RWPE2 (cell line): Measurements from ENCODE around the gene LEAP2.
A peak's percentile ranks its signal among the peaks of the same experiment; 100 is the strongest.

Experiments used
- ATAC-seq: fragments of 200-7000 bp; cut with Tn5 transposase; 3 replicates; pipeline ENCODE4 v1.9.1; 2021; ENCODE audit warnings: low read depth
- DNase-seq: peaks from one replicate; pipeline ENCODE4 v3.0.0-alpha.2; 2020; ENCODE audit warnings: low spot score
- H3K27ac ChIP-seq: fragments of 450-650 bp; 2 replicates; pipeline ENCODE4 v1.5.1; 2017; ENCODE audit warnings: mild to moderate bottlenecking; ENCODE audit not compliant: poor library complexity, severe bottlenecking
- H3K27me3 ChIP-seq: fragments of 250-450 bp; sonication (Bioruptor Pico); 2 replicates; pipeline ENCODE4 v1.5.1; 2021; ENCODE audit warnings: mild to moderate bottlenecking, moderate library complexity; ENCODE audit not compliant: insufficient read depth, poor library complexity, severe bottlenecking
- H3K36me3 ChIP-seq: fragments of 250-450 bp; sonication (Bioruptor Pico); 2 replicates; pipeline ENCODE4 v1.5.1; 2020; ENCODE audit warnings: low read depth, mild to moderate bottlenecking, moderate library complexity
- H3K4me1 ChIP-seq: fragments of 250-450 bp; sonication (Bioruptor Pico); 2 replicates; pipeline ENCODE4 v1.5.1; 2021; ENCODE audit warnings: mild to moderate bottlenecking, moderate library complexity; ENCODE audit not compliant: insufficient read depth, poor library complexity, severe bottlenecking
- H3K4me3 ChIP-seq: fragments of 250-450 bp; sonication (Bioruptor Pico); 2 replicates; pipeline ENCODE4 v1.5.1; 2021; ENCODE audit warnings: mild to moderate bottlenecking, moderate library complexity; ENCODE audit not compliant: severe bottlenecking
- H3K9me3 ChIP-seq: fragments of 250-450 bp; sonication (Bioruptor Pico); 2 replicates; pipeline ENCODE4 v1.5.1; 2021; ENCODE audit warnings: mild to moderate bottlenecking, moderate library complexity; ENCODE audit not compliant: severe bottlenecking
- TF ChIP-seq, protein P1 (sequence below): fragments of 450-650 bp; IDR thresholded peaks from one replicate; pipeline ENCODE4 v1.5.1; 2017; ENCODE audit warnings: mild to moderate bottlenecking, moderate library complexity; ENCODE audit not compliant: poor library complexity, severe bottlenecking

The LEAP2 gene

GRCh38 chr5:132905938-132906337, 32.5 kb downstream of the LEAP2 start:
- peak; percentile 51; the same call in 2 of the 3 replicates for ATAC-seq
- Histone ChIP-seq H3K36me3 (peaks cover 71% of the 10 kb centered on the region), H3K27ac (no peak overlapping the region), H3K27me3 (no peaks in the 10 kb centered on the region), H3K4me1 (no peaks in the 10 kb centered on the region), H3K9me3 (no peaks in the 10 kb centered on the region), H3K4me3 (no peak overlapping the region)
- TF ChIP-seq, protein P1, sequence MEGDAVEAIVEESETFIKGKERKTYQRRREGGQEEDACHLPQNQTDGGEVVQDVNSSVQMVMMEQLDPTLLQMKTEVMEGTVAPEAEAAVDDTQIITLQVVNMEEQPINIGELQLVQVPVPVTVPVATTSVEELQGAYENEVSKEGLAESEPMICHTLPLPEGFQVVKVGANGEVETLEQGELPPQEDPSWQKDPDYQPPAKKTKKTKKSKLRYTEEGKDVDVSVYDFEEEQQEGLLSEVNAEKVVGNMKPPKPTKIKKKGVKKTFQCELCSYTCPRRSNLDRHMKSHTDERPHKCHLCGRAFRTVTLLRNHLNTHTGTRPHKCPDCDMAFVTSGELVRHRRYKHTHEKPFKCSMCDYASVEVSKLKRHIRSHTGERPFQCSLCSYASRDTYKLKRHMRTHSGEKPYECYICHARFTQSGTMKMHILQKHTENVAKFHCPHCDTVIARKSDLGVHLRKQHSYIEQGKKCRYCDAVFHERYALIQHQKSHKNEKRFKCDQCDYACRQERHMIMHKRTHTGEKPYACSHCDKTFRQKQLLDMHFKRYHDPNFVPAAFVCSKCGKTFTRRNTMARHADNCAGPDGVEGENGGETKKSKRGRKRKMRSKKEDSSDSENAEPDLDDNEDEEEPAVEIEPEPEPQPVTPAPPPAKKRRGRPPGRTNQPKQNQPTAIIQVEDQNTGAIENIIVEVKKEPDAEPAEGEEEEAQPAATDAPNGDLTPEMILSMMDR, result no peak
- DNase-seq, result no peak

GRCh38 chr5:132907161-132907560, 33.7 kb downstream of the LEAP2 start:
- Histone ChIP-seq H3K9me3 (no peaks in the 10 kb centered on the region), H3K27ac (no peak overlapping the region), H3K4me1 (no peaks in the 10 kb centered on the region), H3K4me3 (no peak overlapping the region), H3K36me3 (peaks cover 69% of the 10 kb centered on the region), H3K27me3 (no peaks in the 10 kb centered on the region)
- TF ChIP-seq, protein P1, result no peak
- ATAC-seq, result no peak; the same call in 2 of the 3 replicates
- DNase-seq, result no peak

DNA sequence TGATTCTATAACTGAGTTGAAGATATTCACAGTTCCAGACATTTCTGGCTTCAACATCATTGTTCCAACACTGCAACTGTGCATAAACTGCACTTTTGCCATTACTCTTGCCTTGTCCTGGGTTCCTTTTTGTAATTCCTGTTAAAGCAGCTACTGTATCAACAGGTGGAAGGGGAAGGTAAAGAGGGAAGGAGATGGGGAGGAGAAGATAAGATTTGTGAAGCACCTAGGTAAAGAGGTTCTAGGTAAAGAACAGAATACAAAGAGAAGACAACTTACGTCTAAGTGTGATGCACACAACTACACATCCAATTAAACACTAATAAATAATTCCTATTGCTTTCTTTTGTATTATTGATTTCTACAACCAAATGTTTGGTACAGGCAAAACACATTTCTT, 36.2 kb downstream of the LEAP2 start:
- DNase-seq (no peak), ATAC-seq (no peak)
- H3K27me3 ChIP-seq, result no peaks in the 10 kb centered on the region
- no peaks in the 10 kb centered on the region for H3K4me1 ChIP-seq
- peaks cover 70% of the 10 kb centered on the region for H3K36me3 ChIP-seq
- H3K27ac ChIP-seq, result no peak overlapping the region
- TF ChIP-seq, protein P1, result no peak
- H3K9me3 ChIP-seq, result no peaks in the 10 kb centered on the region
- no peak overlapping the region for H3K4me3 ChIP-seq

GRCh38 chr5:132915681-132916080, 42.2 kb downstream of the LEAP2 start:
- H3K36me3 ChIP-seq, result peaks cover 85% of the 10 kb centered on the region
- no peak for ATAC-seq

DNA sequence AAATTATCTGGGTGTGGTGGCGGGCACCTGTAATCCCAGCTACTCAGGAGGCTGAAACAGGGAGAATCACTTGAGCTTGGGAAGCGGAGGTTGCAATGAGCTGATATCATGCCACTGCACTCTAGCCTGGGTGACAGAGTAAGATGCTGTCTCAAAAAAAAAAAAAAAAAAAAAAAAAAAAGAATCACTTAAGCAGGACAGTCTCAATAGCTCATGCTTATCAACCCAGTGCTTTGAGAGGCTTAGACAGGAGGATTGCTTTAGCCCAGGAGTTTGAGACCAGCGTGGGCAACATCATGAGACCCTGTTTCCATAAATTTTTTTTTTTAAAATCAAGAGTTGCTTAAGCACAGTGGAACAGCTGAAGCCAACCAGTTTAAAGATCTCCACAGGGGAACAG, 42.6 kb downstream of the LEAP2 start:
- Histone ChIP-seq H3K4me1 (peaks cover 9% of the 10 kb centered on the region), H3K27ac (peak overlapping the region; percentile 39), H3K27me3 (no peaks in the 10 kb centered on the region), H3K4me3 (no peak overlapping the region), H3K36me3 (peaks cover 85% of the 10 kb centered on the region), H3K9me3 (no peaks in the 10 kb centered on the region)
- ATAC-seq, result no peak
- TF ChIP-seq, protein P1, result no peak
- DNase-seq, result no peak

More at GRCh38 chr5:132915681-132916080, 42.2 kb downstream of the LEAP2 start:
- no peak overlapping the region for H3K4me3 ChIP-seq
- TF ChIP-seq, protein P1, result no peak
- no peaks in the 10 kb centered on the region for H3K9me3 ChIP-seq
- H3K27ac ChIP-seq, result peak overlapping the region; percentile 39
- H3K27me3 ChIP-seq, result no peaks in the 10 kb centered on the region
- DNase-seq, result no peak
- peaks cover 9% of the 10 kb centered on the region for H3K4me1 ChIP-seq
